Erythroblast (primary cell): ENCODE results near the gene CEP68.

Source experiments
- GATA1 ChIP-seq: IDR thresholded peaks from 2 replicates; pipeline ENCODE4 v1.6.1; 2011; ENCODE audit warnings: low read depth, mild to moderate bottlenecking, control low read depth, low read length, moderate library complexity
- POLR2A ChIP-seq: IDR thresholded peaks from 2 replicates; pipeline ENCODE4 v1.6.1; 2011; ENCODE audit warnings: mild to moderate bottlenecking, low read length

DNA sequence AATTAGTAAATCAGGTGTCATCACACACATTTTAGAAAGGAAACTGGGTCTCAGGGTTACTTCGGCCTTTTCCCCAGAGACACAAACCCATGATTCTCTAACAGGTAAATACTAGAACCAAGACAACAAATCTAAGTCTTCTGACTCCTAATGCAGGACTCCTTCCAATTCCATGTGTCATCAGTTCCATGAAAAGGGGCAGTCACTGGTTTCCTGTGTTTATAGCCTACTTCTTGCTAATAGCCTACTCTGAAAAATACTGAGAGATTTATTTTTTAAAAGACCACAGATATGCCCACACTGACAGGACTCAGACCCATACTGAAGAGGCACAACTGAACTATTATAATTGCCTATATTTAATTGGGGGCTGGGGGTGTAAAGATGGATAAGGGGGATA, 40.7 kb downstream of the CEP68 start:
- TF ChIP-seq POLR2A = no peak
- no peak for TF ChIP-seq GATA1
